ENCODE results near the gene CHMP1A.
"Not testable (repeated sequence)": the region's sequence is repeated elsewhere in the genome, so short reads cannot be mapped to it uniquely, and the experiment has no call there.

CHMP1A gene

GRCh38 chr16:89691986-89692569, 34.6 kb upstream of the CHMP1A start:
- no peak for DNase-seq (ENCODE audit: low read depth)

- DNase-seq (ENCODE audit: low read depth), result no peak
Measured at GRCh38 chr16:89691231-89691985, 33.9 kb upstream of the CHMP1A start.

GRCh38 chr16:89690392-89690901, 32.9 kb upstream of the CHMP1A start:
- no peak for DNase-seq (ENCODE audit: low read depth)

- not testable (repeated sequence) for DNase-seq (ENCODE audit: low read depth)
Measured at GRCh38 chr16:89689621-89690020, 32.1 kb upstream of the CHMP1A start.

GRCh38 chr16:89689142-89689541, 31.6 kb upstream of the CHMP1A start:
- DNase-seq (ENCODE audit: low read depth), result no peak

GRCh38 chr16:89688395-89688794, 30.9 kb upstream of the CHMP1A start:
- DNase-seq (ENCODE audit: low read depth), result no peak

GRCh38 chr16:89687092-89687940, 29.8 kb upstream of the CHMP1A start:
- peak; percentile 45 for DNase-seq (ENCODE audit: low read depth)

- DNase-seq (ENCODE audit: low read depth), result peak; percentile 67
Measured at GRCh38 chr16:89686520-89687091, 29.1 kb upstream of the CHMP1A start, which contains the start of gene CDK10. TSS of gene CDK10 (plus strand) at chr16:89686689. CDS start at chr16:89686711, 22 bp downstream.

GRCh38 chr16:89685916-89686315, 28.4 kb upstream of the CHMP1A start:
- DNase-seq (ENCODE audit: low read depth), result no peak

GRCh38 chr16:89678258-89678657, 20.8 kb upstream of the CHMP1A start:
- no peak for DNase-seq (ENCODE audit: low read depth)

- no peak for DNase-seq (ENCODE audit: low read depth)
Measured at GRCh38 chr16:89672177-89672941, 14.9 kb upstream of the CHMP1A start.

GRCh38 chr16:89671565-89671964, 14.1 kb upstream of the CHMP1A start:
- not testable (repeated sequence) for DNase-seq (ENCODE audit: low read depth)

- peak; percentile 56 for DNase-seq (ENCODE audit: low read depth)
Measured at GRCh38 chr16:89670496-89671431, 13.3 kb upstream of the CHMP1A start.

- DNase-seq (ENCODE audit: low read depth), result no peak
Measured at GRCh38 chr16:89669755-89670154, 12.2 kb upstream of the CHMP1A start.

GRCh38 chr16:89668790-89669158, 11.3 kb upstream of the CHMP1A start:
- no peak for DNase-seq (ENCODE audit: low read depth)

GRCh38 chr16:89667633-89668032, 10.1 kb upstream of the CHMP1A start:
- no peak for DNase-seq (ENCODE audit: low read depth)

GRCh38 chr16:89667000-89667399, 9.5 kb upstream of the CHMP1A start:
- DNase-seq (ENCODE audit: low read depth), result peak; percentile 59

GRCh38 chr16:89664238-89664637, 6.7 kb upstream of the CHMP1A start:
- DNase-seq (ENCODE audit: low read depth), result not testable (repeated sequence)

- no peak for DNase-seq (ENCODE audit: low read depth)
Measured at GRCh38 chr16:89661215-89661614, 3.7 kb upstream of the CHMP1A start.

- DNase-seq (ENCODE audit: low read depth), result no peak
Measured at GRCh38 chr16:89660146-89660545, 2.6 kb upstream of the CHMP1A start.
